Measurements from ENCODE around the gene TRPV4. TPM values are rescaled to one million over a fixed set of nuclear protein-coding genes. Genes with fewer than 3 reads are reported as not detected.

The TRPV4 gene
- polyA plus RNA-seq, 1 donor from 2014 or later = not detected

DNA sequence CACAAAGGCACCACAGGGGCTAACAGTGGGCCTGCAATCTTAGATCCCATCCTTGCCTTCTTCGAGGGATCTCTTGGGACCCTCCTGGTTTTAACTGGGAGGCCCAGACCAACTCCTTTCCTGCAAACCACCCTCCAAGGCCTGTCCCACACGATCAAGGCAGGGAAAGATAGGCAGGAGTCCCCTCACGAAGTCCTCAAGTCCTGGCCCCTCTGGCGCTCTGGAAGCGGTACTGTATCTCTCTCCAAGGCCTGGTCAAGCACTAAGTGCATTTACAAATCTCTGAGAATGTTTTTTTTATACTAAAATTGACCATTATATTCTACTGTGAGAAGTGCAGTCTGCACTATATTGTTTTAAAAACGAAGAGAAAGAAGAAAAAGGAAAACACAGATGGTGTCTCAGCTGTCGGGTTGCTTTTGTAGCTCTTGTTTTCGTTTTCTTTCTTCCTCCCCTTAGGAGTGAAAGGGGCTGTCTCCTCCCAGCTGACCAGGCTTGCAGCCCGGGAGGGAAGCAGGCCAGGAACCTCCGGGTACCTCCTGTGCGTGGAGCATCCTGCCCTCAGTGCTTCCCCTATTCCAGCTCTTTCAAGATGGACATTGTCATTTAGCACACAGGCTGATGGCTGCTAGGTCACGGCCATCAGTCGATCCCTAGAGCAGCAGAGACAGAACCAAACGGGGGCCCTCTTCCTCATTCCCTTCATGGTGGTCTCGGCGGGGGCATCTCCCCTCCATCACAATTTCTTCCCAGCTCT is 62.9 kb downstream of the TRPV4 start:
- Histone ChIP-seq H3K4me2 (ENCODE audit: low read length) (no peak overlapping the region), H4K20me1 (ENCODE audit: insufficient read depth) (no peaks in the 10 kb centered on the region), H3K9me2 (ENCODE audit: insufficient read depth, low read length) (no peaks in the 10 kb centered on the region), H3K4me3 (ENCODE audit: low read length) (no peak overlapping the region), H3K27ac (ENCODE audit: low read length) (no peak overlapping the region), H2AFZ (ENCODE audit: low read depth, low read length) (no peak overlapping the region), H3K9ac (ENCODE audit: low read length) (no peak overlapping the region), H3F3A (ENCODE audit: insufficient read depth, low read length, poor library complexity, severe bottlenecking) (no peaks in the 10 kb centered on the region), H3K27me3 (ENCODE audit: insufficient read depth, low read depth, low read length) (no peaks in the 10 kb centered on the region), H3K36me3 (ENCODE audit: insufficient read depth, low read length) (no peaks in the 10 kb centered on the region), H3K9me3 (ENCODE audit: low read length) (no peaks in the 10 kb centered on the region), H3K79me2 (replicated peaks; ENCODE audit: insufficient read depth, low read length) (no peaks in the 10 kb centered on the region)
- TF ChIP-seq, protein P1, sequence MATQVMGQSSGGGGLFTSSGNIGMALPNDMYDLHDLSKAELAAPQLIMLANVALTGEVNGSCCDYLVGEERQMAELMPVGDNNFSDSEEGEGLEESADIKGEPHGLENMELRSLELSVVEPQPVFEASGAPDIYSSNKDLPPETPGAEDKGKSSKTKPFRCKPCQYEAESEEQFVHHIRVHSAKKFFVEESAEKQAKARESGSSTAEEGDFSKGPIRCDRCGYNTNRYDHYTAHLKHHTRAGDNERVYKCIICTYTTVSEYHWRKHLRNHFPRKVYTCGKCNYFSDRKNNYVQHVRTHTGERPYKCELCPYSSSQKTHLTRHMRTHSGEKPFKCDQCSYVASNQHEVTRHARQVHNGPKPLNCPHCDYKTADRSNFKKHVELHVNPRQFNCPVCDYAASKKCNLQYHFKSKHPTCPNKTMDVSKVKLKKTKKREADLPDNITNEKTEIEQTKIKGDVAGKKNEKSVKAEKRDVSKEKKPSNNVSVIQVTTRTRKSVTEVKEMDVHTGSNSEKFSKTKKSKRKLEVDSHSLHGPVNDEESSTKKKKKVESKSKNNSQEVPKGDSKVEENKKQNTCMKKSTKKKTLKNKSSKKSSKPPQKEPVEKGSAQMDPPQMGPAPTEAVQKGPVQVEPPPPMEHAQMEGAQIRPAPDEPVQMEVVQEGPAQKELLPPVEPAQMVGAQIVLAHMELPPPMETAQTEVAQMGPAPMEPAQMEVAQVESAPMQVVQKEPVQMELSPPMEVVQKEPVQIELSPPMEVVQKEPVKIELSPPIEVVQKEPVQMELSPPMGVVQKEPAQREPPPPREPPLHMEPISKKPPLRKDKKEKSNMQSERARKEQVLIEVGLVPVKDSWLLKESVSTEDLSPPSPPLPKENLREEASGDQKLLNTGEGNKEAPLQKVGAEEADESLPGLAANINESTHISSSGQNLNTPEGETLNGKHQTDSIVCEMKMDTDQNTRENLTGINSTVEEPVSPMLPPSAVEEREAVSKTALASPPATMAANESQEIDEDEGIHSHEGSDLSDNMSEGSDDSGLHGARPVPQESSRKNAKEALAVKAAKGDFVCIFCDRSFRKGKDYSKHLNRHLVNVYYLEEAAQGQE (IDR thresholded peaks at IDR 0.05; ENCODE audit: borderline replicate concordance) = no peak
- TF ChIP-seq RAD21 (conservative IDR thresholded peaks at IDR 0.05) = no peak
- TF ChIP-seq EP300 (conservative IDR thresholded peaks at IDR 0.05; ENCODE audit: poor library complexity, severe bottlenecking) = no peak
- TF ChIP-seq POLR2AphosphoS5 (IDR thresholded peaks at IDR 0.05) = no peak
- no peak for TF ChIP-seq TAF1 (IDR thresholded peaks at IDR 0.05; ENCODE audit: low read depth)

DNA sequence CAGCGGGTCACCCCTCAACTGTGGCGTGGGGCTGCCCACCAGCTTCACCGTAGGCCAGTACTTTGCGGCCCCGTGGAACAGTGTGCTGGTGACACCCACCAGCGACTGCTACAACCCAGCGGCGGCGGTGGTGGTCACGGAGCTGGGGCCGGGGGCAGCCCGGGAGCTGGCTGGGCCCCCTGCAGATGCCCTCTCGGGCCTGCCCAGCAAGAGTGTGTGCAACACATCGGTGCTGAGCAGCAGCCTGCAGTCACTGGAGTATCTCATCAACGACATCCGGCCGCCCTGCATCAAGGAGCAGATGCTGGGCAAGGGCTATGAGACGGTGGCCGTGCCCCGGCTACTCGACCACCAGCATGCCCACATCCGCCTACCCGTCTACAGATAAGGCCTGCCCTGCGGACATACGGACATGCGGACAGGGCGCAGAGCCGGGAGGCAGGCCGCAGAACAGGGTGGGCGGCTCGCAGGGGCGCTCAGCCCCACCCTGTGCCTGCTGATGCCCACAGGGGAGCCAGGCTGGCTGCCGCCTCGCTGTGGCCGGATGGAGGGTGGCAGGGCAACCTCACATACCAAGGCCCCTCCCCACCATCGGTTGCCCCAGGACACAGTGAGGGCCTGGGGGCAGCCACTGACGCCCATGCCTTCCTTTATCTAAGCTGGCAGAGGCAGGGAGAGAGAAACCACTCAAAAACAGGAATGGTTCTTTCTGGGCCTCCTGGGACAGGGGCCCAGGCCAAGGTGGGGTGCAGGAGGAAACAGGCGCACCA is 64.1 kb downstream of the TRPV4 start:
- no peak overlapping the region for H3K27ac ChIP-seq (ENCODE audit: low read length)
- H3K36me3 ChIP-seq (ENCODE audit: insufficient read depth, low read length) = no peaks in the 10 kb centered on the region
- no peak overlapping the region for H2AFZ ChIP-seq (ENCODE audit: low read depth, low read length)
- TF ChIP-seq, protein P2, sequence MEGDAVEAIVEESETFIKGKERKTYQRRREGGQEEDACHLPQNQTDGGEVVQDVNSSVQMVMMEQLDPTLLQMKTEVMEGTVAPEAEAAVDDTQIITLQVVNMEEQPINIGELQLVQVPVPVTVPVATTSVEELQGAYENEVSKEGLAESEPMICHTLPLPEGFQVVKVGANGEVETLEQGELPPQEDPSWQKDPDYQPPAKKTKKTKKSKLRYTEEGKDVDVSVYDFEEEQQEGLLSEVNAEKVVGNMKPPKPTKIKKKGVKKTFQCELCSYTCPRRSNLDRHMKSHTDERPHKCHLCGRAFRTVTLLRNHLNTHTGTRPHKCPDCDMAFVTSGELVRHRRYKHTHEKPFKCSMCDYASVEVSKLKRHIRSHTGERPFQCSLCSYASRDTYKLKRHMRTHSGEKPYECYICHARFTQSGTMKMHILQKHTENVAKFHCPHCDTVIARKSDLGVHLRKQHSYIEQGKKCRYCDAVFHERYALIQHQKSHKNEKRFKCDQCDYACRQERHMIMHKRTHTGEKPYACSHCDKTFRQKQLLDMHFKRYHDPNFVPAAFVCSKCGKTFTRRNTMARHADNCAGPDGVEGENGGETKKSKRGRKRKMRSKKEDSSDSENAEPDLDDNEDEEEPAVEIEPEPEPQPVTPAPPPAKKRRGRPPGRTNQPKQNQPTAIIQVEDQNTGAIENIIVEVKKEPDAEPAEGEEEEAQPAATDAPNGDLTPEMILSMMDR (IDR thresholded peaks at IDR 0.05; ENCODE audit: poor library complexity, severe bottlenecking) = no peak
- no peak for TF ChIP-seq POLR2AphosphoS5 (IDR thresholded peaks at IDR 0.05)
- no peak for TF ChIP-seq EZH2 (IDR thresholded peaks at IDR 0.05; ENCODE audit: borderline replicate concordance, insufficient read depth, low read length, poor library complexity, severe bottlenecking)
- TF ChIP-seq SMC3 (conservative IDR thresholded peaks at IDR 0.05; ENCODE audit: poor library complexity) = no peak
- TF ChIP-seq EP300 (conservative IDR thresholded peaks at IDR 0.05; ENCODE audit: poor library complexity, severe bottlenecking) = no peak
- no peak for TF ChIP-seq MXI1 (conservative IDR thresholded peaks at IDR 0.05; ENCODE audit: poor library complexity, severe bottlenecking)
- TF ChIP-seq RAD21 (conservative IDR thresholded peaks at IDR 0.05) = no peak
- no peak for TF ChIP-seq TAF1 (IDR thresholded peaks at IDR 0.05; ENCODE audit: low read depth)
- TF ChIP-seq, protein P1 (IDR thresholded peaks at IDR 0.05; ENCODE audit: borderline replicate concordance) = no peak
- H3K9ac ChIP-seq (ENCODE audit: low read length) = no peak overlapping the region
- no peak overlapping the region for H3K4me2 ChIP-seq (ENCODE audit: low read length)
- H3K4me3 ChIP-seq (ENCODE audit: low read length) = no peak overlapping the region
- H3K27me3 ChIP-seq (ENCODE audit: insufficient read depth, low read depth, low read length) = no peaks in the 10 kb centered on the region
- no peaks in the 10 kb centered on the region for H3K9me2 ChIP-seq (ENCODE audit: insufficient read depth, low read length)
- no peaks in the 10 kb centered on the region for H3K79me2 ChIP-seq (replicated peaks; ENCODE audit: insufficient read depth, low read length)
- no peaks in the 10 kb centered on the region for H3K9me3 ChIP-seq (ENCODE audit: low read length)
- H3F3A ChIP-seq (ENCODE audit: insufficient read depth, low read length, poor library complexity, severe bottlenecking) = no peaks in the 10 kb centered on the region
- no peaks in the 10 kb centered on the region for H4K20me1 ChIP-seq (ENCODE audit: insufficient read depth)
